HFF-Myc (cell line): ENCODE data around the gene TSC22D2.
"Not testable (repeated sequence)": the region's sequence is repeated elsewhere in the genome, so short reads cannot be mapped to it uniquely, and the experiment has no call there.

Experiments used
- DNase-seq: peaks from one replicate; pipeline ENCODE4 v3.0.0-alpha.2; 2011; ENCODE audit warnings: low read depth; ENCODE audit errors: extremely low read depth
- H3K4me3 ChIP-seq: replicated peaks from 2 replicates; pipeline ENCODE4 v1.5.1; 2011; ENCODE audit warnings: low read depth, mild to moderate bottlenecking, control low read depth, low read length
- TF ChIP-seq, protein P1 (sequence below): IDR thresholded peaks from 2 replicates; pipeline ENCODE4 v1.5.1; 2012; ENCODE audit warnings: mild to moderate bottlenecking, low read depth, low read length, control low read depth; ENCODE audit errors: missing control alignments

Gene TSC22D2

DNA sequence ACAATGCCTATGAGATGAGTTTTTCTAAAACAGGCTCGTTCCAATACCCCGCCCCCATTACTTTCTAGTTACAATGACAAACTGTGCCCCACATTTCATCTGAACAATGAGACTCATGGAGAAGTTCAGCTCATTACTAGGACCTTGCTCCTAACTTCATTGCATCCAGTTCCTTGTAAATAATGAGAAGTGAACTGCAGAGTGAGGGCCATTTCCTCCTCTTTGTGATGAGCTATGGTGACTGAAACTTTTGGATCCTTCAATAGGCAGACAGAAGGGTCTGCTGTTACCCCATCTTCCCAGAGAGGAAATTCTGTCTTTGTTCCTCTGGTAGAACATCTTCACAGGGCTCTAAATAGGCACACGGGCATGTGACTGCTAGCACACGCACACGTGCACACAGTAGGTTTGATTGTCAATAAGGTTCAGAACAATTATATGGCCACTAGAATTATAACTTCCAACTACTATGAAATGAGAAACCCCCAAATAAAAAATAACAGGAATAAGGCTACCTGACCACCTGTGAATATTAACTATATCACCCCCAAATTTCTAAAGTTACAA lies 86.4 kb downstream of the TSC22D2 start:
- no peak overlapping the region for H3K4me3 ChIP-seq
- TF ChIP-seq, protein P1, sequence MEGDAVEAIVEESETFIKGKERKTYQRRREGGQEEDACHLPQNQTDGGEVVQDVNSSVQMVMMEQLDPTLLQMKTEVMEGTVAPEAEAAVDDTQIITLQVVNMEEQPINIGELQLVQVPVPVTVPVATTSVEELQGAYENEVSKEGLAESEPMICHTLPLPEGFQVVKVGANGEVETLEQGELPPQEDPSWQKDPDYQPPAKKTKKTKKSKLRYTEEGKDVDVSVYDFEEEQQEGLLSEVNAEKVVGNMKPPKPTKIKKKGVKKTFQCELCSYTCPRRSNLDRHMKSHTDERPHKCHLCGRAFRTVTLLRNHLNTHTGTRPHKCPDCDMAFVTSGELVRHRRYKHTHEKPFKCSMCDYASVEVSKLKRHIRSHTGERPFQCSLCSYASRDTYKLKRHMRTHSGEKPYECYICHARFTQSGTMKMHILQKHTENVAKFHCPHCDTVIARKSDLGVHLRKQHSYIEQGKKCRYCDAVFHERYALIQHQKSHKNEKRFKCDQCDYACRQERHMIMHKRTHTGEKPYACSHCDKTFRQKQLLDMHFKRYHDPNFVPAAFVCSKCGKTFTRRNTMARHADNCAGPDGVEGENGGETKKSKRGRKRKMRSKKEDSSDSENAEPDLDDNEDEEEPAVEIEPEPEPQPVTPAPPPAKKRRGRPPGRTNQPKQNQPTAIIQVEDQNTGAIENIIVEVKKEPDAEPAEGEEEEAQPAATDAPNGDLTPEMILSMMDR: no peak
- DNase-seq: no peak

DNA sequence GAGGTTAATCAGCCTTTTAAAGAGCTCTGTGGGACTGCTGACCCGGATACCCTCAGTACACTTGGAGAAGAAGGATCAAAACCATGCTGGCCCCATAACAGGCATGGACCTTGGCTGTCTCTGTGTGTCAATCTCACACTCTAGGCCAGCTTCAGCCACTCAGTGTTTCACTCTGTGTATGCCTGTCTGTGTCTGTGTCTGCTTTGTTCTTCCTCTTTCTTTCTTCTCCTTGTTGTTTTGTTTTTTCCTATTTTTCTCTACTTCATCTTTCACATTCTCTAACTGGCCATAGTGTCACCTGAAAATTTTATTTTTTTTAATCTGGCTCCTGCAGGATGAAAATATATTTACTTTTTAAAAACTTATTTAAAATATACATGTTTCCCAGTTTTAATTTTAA lies 87.1 kb downstream of the TSC22D2 start:
- no peak overlapping the region for H3K4me3 ChIP-seq
- no peak for DNase-seq
- TF ChIP-seq, protein P1: no peak

DNA sequence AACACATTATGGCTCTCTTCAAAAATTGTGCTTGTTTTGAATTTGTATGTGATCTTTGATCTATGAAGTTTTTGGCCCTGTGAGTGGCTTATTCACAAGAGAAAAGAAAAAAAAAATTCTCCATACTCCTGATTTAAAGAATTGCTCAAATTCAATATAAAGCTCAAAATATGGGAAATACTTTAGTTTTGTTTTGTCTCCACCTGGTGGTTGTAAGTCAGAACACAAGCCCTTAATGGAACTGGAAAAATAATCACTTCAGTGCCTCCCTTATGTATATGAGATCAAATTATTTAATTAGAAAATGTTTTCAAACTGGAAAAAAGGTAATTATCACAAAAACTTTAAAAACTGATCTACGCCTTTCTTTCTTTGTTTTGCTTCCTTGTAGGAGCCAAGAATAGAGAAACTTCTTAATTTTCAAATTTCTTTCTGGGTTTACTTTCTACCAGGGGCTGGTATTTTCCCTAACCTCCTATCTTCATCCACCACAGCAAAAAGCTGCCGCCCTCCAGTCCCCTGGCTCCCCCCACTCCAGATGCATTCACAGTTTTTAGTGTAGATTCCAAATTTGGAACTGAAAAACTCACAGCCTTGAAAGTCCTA lies 87.6 kb downstream of the TSC22D2 start:
- H3K4me3 ChIP-seq: no peak overlapping the region
- TF ChIP-seq, protein P1: peak; percentile 46
- DNase-seq: peak; percentile 21

DNA sequence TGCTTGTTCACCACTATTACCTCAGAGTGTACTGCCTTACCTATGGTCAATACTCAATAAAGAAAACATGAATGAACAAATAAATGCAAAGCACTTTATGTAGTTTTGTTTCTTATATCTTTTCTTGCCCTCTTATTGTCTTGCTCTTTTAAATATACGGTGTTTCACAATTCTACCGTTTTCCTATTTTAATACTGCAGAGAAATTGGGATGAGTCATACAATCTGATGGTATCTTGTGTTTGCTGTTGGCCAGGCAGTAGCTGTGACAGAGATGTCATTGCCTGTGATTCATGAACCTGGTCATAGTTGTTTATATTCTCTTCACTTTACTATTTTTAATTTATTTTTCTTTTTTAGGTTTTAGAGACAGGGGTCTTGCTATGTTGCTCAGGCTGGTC lies 89.9 kb downstream of the TSC22D2 start:
- H3K4me3 ChIP-seq: no peak overlapping the region
- TF ChIP-seq, protein P1: no peak
- DNase-seq: no peak

DNA sequence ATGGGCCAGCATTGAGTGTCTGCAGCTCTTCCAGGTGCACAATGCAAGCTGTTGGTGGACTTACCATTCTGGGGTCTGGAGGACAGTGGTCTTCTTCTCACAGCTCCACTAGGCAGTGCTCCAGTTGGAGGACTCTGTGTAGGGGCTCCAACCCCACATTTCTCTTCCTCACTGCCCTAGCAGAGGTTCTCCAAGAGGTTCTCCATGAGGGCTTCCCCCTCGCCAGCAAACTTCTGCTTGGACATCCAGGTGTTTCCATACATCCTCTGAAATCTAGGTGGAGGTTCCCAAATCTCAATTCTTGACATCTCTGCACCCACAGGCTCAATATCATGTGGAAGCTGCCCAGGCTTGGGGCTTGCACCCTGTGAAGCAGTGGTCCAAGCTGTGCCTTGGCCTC lies 92.9 kb downstream of the TSC22D2 start:
- H3K4me3 ChIP-seq, DNase-seq: not testable (repeated sequence)

DNA sequence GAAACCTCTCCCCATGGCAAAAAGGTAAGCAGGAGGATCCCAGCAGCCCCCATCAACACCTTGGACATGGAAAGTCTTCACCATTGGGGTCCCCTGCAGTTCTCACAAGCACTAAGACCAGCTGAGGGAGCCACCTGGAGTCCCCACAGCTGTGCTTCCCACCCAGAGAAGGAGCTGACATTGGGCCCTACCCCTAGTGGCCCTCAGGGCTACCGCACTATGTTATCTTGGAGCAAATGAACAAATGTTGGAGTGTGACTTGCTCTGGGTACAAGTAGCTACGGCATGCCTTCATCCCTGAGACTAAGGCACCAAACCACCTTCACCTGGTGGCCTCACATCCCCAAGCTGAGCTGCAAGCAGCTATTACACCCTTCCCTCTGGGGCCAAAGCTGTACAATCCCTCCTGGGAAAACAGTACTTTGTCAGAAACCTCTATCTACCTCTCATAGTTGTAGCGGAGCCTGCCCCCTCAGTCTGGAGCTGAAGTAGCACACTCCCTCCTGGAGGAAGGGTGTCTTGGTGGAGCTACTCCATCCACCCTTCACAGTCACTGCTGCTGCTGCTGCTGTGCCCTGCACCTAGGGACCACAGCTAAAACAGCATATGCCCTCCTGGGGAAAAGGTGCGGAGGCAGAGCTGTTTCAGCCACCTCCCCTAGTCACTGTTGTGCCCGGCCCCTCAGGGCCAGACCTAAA lies 95.5 kb downstream of the TSC22D2 start:
- no peak for DNase-seq

DNA sequence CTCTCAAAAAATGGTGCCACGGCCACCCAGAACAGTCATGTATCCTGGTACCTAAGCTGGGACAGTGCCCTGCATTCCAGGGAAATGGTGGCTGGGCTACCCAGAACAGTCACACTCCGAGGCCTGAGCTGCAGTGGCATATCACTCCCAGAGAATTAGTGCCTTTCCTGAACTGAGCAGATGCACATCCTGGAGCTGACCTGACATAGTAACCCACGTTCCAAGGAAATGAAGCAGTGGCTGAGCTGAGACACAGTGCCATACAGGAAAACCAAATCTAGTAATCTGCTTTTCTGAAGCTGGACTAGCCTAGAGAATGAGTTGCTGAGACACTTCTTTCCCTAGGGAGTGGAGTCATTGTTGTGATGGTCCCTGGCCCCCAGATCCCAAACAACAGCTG lies 96.4 kb downstream of the TSC22D2 start:
- no peak overlapping the region for H3K4me3 ChIP-seq
- TF ChIP-seq, protein P1: no peak
- DNase-seq: no peak

More for the DNA sequence above, 95.5 kb downstream of the TSC22D2 start:
- H3K4me3 ChIP-seq: no peak overlapping the region
- TF ChIP-seq, protein P1: no peak
